GM12878 (cell line): ENCODE data around the gene RBSN. TPM values are rescaled to one million over a fixed set of nuclear protein-coding genes. Genes with fewer than 3 reads are reported as not detected.
A peak's percentile ranks its signal among the peaks of the same experiment; 100 is the strongest.

ENCODE experiments used
- BHLHE40 ChIP-seq, 2 experiments: fragments of 450-650 bp in 1 of 2; IDR thresholded peaks; 2 replicates each; pipeline ENCODE4 v1.6.1; 2011 to 2017; ENCODE audit warnings: low read depth in 2 of 2, borderline replicate concordance in 1 of 2, improper control_type of control experiment in 1 of 2, low read length in 1 of 2, mild to moderate bottlenecking in 1 of 2
- ELK1 ChIP-seq: IDR thresholded peaks from 2 replicates; pipeline ENCODE4 v1.6.1; 2012; ENCODE audit warnings: low read depth, low read length, improper control_type of control experiment
- MLLT1 ChIP-seq: fragments of 450-650 bp; IDR thresholded peaks from 2 replicates; pipeline ENCODE4 v1.6.1; 2016; ENCODE audit warnings: mild to moderate bottlenecking
- MTA3 ChIP-seq: IDR thresholded peaks from 2 replicates; pipeline ENCODE4 v1.6.1; 2012; ENCODE audit warnings: low read length, inconsistent platforms, borderline replicate concordance
- NKRF ChIP-seq: fragments of 450-650 bp; conservative IDR thresholded peaks from 2 replicates; pipeline ENCODE4 v1.6.1; 2017; ENCODE audit warnings: mild to moderate bottlenecking, moderate library complexity
- PAX8 ChIP-seq: fragments of 450-650 bp; IDR thresholded peaks from 2 replicates; pipeline ENCODE4 v1.6.1; 2017; ENCODE audit warnings: mild to moderate bottlenecking, moderate library complexity
- RAD21 ChIP-seq: IDR thresholded peaks from 2 replicates; pipeline ENCODE4 v1.6.1; 2011; ENCODE audit warnings: mild to moderate bottlenecking, low read depth, low read length, moderate library complexity; ENCODE audit not compliant: insufficient read depth
- RBBP5 ChIP-seq: fragments of 200-600 bp; sonication (generic); conservative IDR thresholded peaks from 2 replicates; pipeline ENCODE4 v1.6.1; 2016
- RELA ChIP-seq: fragments of 450-650 bp; IDR thresholded peaks from 2 replicates; pipeline ENCODE4 v1.8.0; 2014; ENCODE audit warnings: borderline replicate concordance; ENCODE audit not compliant: partially characterized antibody
- SIN3A ChIP-seq: IDR thresholded peaks from 2 replicates; pipeline ENCODE4 v1.6.1; 2012; ENCODE audit warnings: low read depth, low read length, improper control_type of control experiment
- SMAD1 ChIP-seq: fragments of 450-650 bp; IDR thresholded peaks from 2 replicates; pipeline ENCODE4 v1.6.1; 2018; ENCODE audit warnings: mild to moderate bottlenecking, low read depth; ENCODE audit not compliant: partially characterized antibody
- SREBF2 ChIP-seq: IDR thresholded peaks from 2 replicates; pipeline ENCODE4 v1.6.1; 2012; ENCODE audit warnings: mild to moderate bottlenecking, low read length
- ZBTB40 ChIP-seq: fragments of 450-650 bp; IDR thresholded peaks from 2 replicates; pipeline ENCODE4 v1.6.1; 2016; ENCODE audit warnings: mild to moderate bottlenecking, moderate library complexity, borderline replicate concordance
- ZNF217 ChIP-seq: fragments of 450-650 bp; IDR thresholded peaks from 2 replicates; pipeline ENCODE4 v1.6.1; 2017; ENCODE audit warnings: antibody characterized with exemption, mild to moderate bottlenecking
- ZNF622 ChIP-seq: fragments of 450-650 bp; IDR thresholded peaks from 2 replicates; pipeline ENCODE4 v1.6.1; 2017; ENCODE audit warnings: mild to moderate bottlenecking, inconsistent platforms
- ZNF687 ChIP-seq: fragments of 450-650 bp; IDR thresholded peaks from 2 replicates; pipeline ENCODE4 v1.6.1; 2017; ENCODE audit warnings: mild to moderate bottlenecking, moderate library complexity
- polyA plus RNA-seq, 11 experiments: library from polyadenylated mRNA; depleted of rRNA in 4 of 11; unstranded in 6 of 11; stranded (reverse) in 5 of 11; fragments of >200 nt; fragmentation: Nextera tagmentation in 4 of 11; fragmentation: Illumina TruSeq in 1 of 11; extraction: Ambion mirVana in 4 of 11; extraction: Trizol in 1 of 11; gene quantifications; 1 replicate in 1 of 11; 2 replicates in 10 of 11; pipeline versions ENCODE4 v1.2.1 to v1.2.3, GENCODE V29; 2011 to 2016; ENCODE audit warnings: inconsistent platforms in 2 of 11, missing spikeins in 2 of 11, low read depth in 1 of 11
- total RNA-seq, 4 experiments: library from RNA; depleted of rRNA in 3 of 4; stranded (reverse); fragments of >200 nt in 3 of 4; fragmentation: Illumina TruSeq in 1 of 4; extraction: Trizol in 1 of 4; gene quantifications; 2 replicates each; pipeline versions ENCODE4 v1.2.1 to v1.2.3, GENCODE V29; 2013 to 2021

The RBSN gene
- total and polyA plus RNA-seq, 10 of the 15 experiments (the other 5 are each of a cell fraction or from before 2014, with no cell fraction given), result 2.0 to 17.5 (median 10.5) TPM

- TF ChIP-seq ZBTB40, result no peak; the same call in 1 of the 2 replicates
- no peak for TF ChIP-seq SREBF2
- TF ChIP-seq BHLHE40 (IDR thresholded peaks at IDR 0.05; ENCODE audit: borderline replicate concordance in 1 of 2, low read depth in 2 of 2, low read length in 1 of 2), result peak in 1 of 2 experiments; percentile 63; a peak in 1 of 4 replicates
- peak; percentile 4 for TF ChIP-seq RELA
- peak; percentile 89 for TF ChIP-seq NKRF
- TF ChIP-seq PAX8, result no peak
- peak; percentile 87 for TF ChIP-seq ZNF687
- no peak for TF ChIP-seq ZNF217
- TF ChIP-seq ELK1, result no peak; the same call in 1 of the 2 replicates
- TF ChIP-seq SMAD1, result no peak
- TF ChIP-seq ZNF622, result no peak
- no peak for TF ChIP-seq MTA3
- no peak; the same call in 1 of the 2 replicates for TF ChIP-seq MLLT1
- TF ChIP-seq SIN3A, result peak; percentile 79; the same call in 1 of the 2 replicates
- no peak for TF ChIP-seq RBBP5
- no peak for TF ChIP-seq RAD21
These were observed 34.0 kb downstream of the RBSN start, which contains the start of gene MRPS25 (continued) for GRCh38 chr3:15064835-15065549.
